Immature natural killer cell (primary cell): Measurements from ENCODE around the gene SPG11. TPM values are rescaled to one million over a fixed set of nuclear protein-coding genes. Genes with fewer than 3 reads are reported as not detected.
"Not testable (repeated sequence)": the region's sequence is repeated elsewhere in the genome, so short reads cannot be mapped to it uniquely, and the experiment has no call there.

Source experiments
- DNase-seq, 3 donors: peaks; one replicate each; pipeline ENCODE4 v3.0.0; 2022; ENCODE audit warnings: mixed read lengths in 1 of 3
- H3K27ac Mint-ChIP-seq, 6 donors: one replicate each; pipeline ENCODE4 v1.8.0; 2020; ENCODE audit warnings: mixed read lengths in 6 of 6, mild to moderate bottlenecking in 5 of 6, inconsistent platforms in 4 of 6, moderate library complexity in 3 of 6
- H3K27me3 Mint-ChIP-seq, 3 donors: one replicate each; pipeline ENCODE4 v1.8.0; 2020 to 2021; ENCODE audit warnings: low read depth in 3 of 3, mild to moderate bottlenecking in 3 of 3, mixed read lengths in 3 of 3, moderate library complexity in 3 of 3, inconsistent platforms in 1 of 3
- H3K36me3 Mint-ChIP-seq, 3 donors: one replicate each; pipeline ENCODE4 v1.8.0; 2020; ENCODE audit warnings: mixed read lengths in 3 of 3, inconsistent platforms in 2 of 3, mild to moderate bottlenecking in 2 of 3
- H3K4me1 Mint-ChIP-seq, 2 donors: one replicate each; pipeline ENCODE4 v1.8.0; 2020; ENCODE audit warnings: inconsistent platforms in 2 of 2, mild to moderate bottlenecking in 2 of 2, mixed read lengths in 2 of 2, moderate library complexity in 1 of 2
- H3K4me3 Mint-ChIP-seq, 5 donors: one replicate each; pipeline ENCODE4 v1.8.0; 2020; ENCODE audit warnings: mild to moderate bottlenecking in 5 of 5, mixed read lengths in 5 of 5, inconsistent platforms in 3 of 5, moderate library complexity in 3 of 5
- H3K9me3 Mint-ChIP-seq, 6 donors: one replicate each; pipeline ENCODE4 v1.8.0; 2020; ENCODE audit warnings: mild to moderate bottlenecking in 6 of 6, mixed read lengths in 6 of 6, inconsistent platforms in 4 of 6, moderate library complexity in 3 of 6
- polyA plus RNA-seq, 3 donors: library from polyadenylated mRNA; unstranded; fragments of 300-500 nt; fragmentation: Illumina TruSeq; gene quantifications; one replicate each; pipeline ENCODE4 v1.2.3, GENCODE V29; 2021

SPG11 gene
- polyA plus RNA-seq, 3 donors from 2014 or later, result 22.0 to 37.3 (median 26.1) TPM

- H3K36me3 Mint-ChIP-seq, result peaks cover 10 to 28% (median 11%) of the 10 kb centered on the region in 3 donors
- H3K4me3 Mint-ChIP-seq, result no peak overlapping the region
- peaks cover 15 to 32% of the 10 kb centered on the region in 2 donors for H3K4me1 Mint-ChIP-seq
- peaks cover 0 to 8% (median 2%) of the 10 kb centered on the region in 3 donors for H3K27me3 Mint-ChIP-seq
- no peak overlapping the region for H3K27ac Mint-ChIP-seq
- H3K9me3 Mint-ChIP-seq, result peaks cover 0 to 19% (median 10%) of the 10 kb centered on the region in 6 donors
- DNase-seq, result no peak
These were observed 35.2 kb upstream of the SPG11 start for GRCh38 chr15:44698641-44699040.

GRCh38 chr15:44697014-44697413, 33.6 kb upstream of the SPG11 start:
- H3K36me3 Mint-ChIP-seq, result peaks cover 1 to 21% (median 4%) of the 10 kb centered on the region in 3 donors
- DNase-seq, result no peak
- H3K27me3 Mint-ChIP-seq, result peaks cover 0 to 8% (median 2%) of the 10 kb centered on the region in 3 donors
- peaks cover 12 to 28% of the 10 kb centered on the region in 2 donors for H3K4me1 Mint-ChIP-seq
- H3K9me3 Mint-ChIP-seq, result peaks cover 0 to 7% (median 2%) of the 10 kb centered on the region in 6 donors
- peak overlapping the region in 5 of 6 donors; percentile 3 to 83 (median 56) for H3K27ac Mint-ChIP-seq
- no peak overlapping the region for H3K4me3 Mint-ChIP-seq

GRCh38 chr15:44695294-44695693, 31.8 kb upstream of the SPG11 start:
- H3K9me3 Mint-ChIP-seq, result no peaks in the 10 kb centered on the region
- H3K36me3 Mint-ChIP-seq, result peaks cover 0 to 12% (median 0%) of the 10 kb centered on the region in 3 donors
- DNase-seq, result no peak
- H3K4me3 Mint-ChIP-seq, result no peak overlapping the region
- peaks cover 0 to 5% (median 2%) of the 10 kb centered on the region in 3 donors for H3K27me3 Mint-ChIP-seq
- peak overlapping the region in 4 of 6 donors; percentile 21 to 56 (median 40) for H3K27ac Mint-ChIP-seq
- peaks cover 12 to 29% of the 10 kb centered on the region in 2 donors for H3K4me1 Mint-ChIP-seq

- DNase-seq, result no peak
- peaks cover 0 to 12% (median 0%) of the 10 kb centered on the region in 3 donors for H3K36me3 Mint-ChIP-seq
- H3K27me3 Mint-ChIP-seq, result peaks cover 0 to 5% (median 2%) of the 10 kb centered on the region in 3 donors
- peak overlapping the region in 4 of 6 donors; percentile 24 to 71 (median 40) for H3K27ac Mint-ChIP-seq
- peaks cover 0 to 1% (median under 1%) of the 10 kb centered on the region in 6 donors for H3K9me3 Mint-ChIP-seq
- H3K4me1 Mint-ChIP-seq, result peaks cover 15 to 33% of the 10 kb centered on the region in 2 donors
- no peak overlapping the region for H3K4me3 Mint-ChIP-seq
These were observed 31.0 kb upstream of the SPG11 start for GRCh38 chr15:44694416-44694815.

- peaks cover 25 to 45% of the 10 kb centered on the region in 2 donors for H3K4me1 Mint-ChIP-seq
- peaks cover 0 to 5% (median under 1%) of the 10 kb centered on the region in 3 donors for H3K27me3 Mint-ChIP-seq
- peak overlapping the region in 2 of 6 donors; percentile 43 to 58 for H3K27ac Mint-ChIP-seq
- DNase-seq, result no peak
- peaks cover 5 to 18% (median 16%) of the 10 kb centered on the region in 6 donors for H3K9me3 Mint-ChIP-seq
- H3K4me3 Mint-ChIP-seq, result no peak overlapping the region
- H3K36me3 Mint-ChIP-seq, result peaks cover 6 to 26% (median 10%) of the 10 kb centered on the region in 3 donors
These were observed 29.2 kb upstream of the SPG11 start for GRCh38 chr15:44692659-44693058.

GRCh38 chr15:44690245-44690644, 26.8 kb upstream of the SPG11 start:
- peaks cover 45 to 59% of the 10 kb centered on the region in 2 donors for H3K4me1 Mint-ChIP-seq
- H3K27ac Mint-ChIP-seq, result peak overlapping the region in 3 of 6 donors; percentile 56 to 67 (median 62)
- H3K9me3 Mint-ChIP-seq, result peaks cover 19 to 40% (median 33%) of the 10 kb centered on the region in 6 donors
- H3K36me3 Mint-ChIP-seq, result peaks cover 18 to 36% (median 21%) of the 10 kb centered on the region in 3 donors
- peak overlapping the region in 2 of 5 donors; percentile 38 for H3K4me3 Mint-ChIP-seq
- not testable (repeated sequence) for H3K27me3 Mint-ChIP-seq
- DNase-seq, result peak in 1 of 3 donors; percentile 28

- Mint-ChIP-seq H3K4me1 (peaks cover 50 to 64% of the 10 kb centered on the region in 2 donors), H3K27ac (peak overlapping the region in 2 of 6 donors; percentile 69 to 71), H3K4me3 (peak overlapping the region in 2 of 5 donors; percentile 42 to 61)
These were observed 25.9 kb upstream of the SPG11 start for GRCh38 chr15:44689318-44689717.

GRCh38 chr15:44682809-44683682, 19.6 kb upstream of the SPG11 start:
- peak overlapping the region; percentile 89 to 97 (median 96) for H3K27ac Mint-ChIP-seq
- H3K4me1 Mint-ChIP-seq, result peaks cover 90 to 100% of the 10 kb centered on the region in 2 donors
- DNase-seq, result peak; percentile 82 to 88 (median 86)
- peaks cover 32 to 58% (median 43%) of the 10 kb centered on the region in 6 donors for H3K9me3 Mint-ChIP-seq
- peaks cover 34 to 43% (median 35%) of the 10 kb centered on the region in 3 donors for H3K36me3 Mint-ChIP-seq
- H3K27me3 Mint-ChIP-seq, result peaks cover 11 to 18% (median 18%) of the 10 kb centered on the region in 3 donors
- peak overlapping the region; percentile 74 to 85 (median 78) for H3K4me3 Mint-ChIP-seq

More at GRCh38 chr15:44689318-44689717, 25.9 kb upstream of the SPG11 start:
- H3K27me3 Mint-ChIP-seq, DNase-seq: not testable (repeated sequence)
- Mint-ChIP-seq H3K36me3 (peaks cover 20 to 36% (median 25%) of the 10 kb centered on the region in 3 donors), H3K9me3 (peaks cover 22 to 49% (median 38%) of the 10 kb centered on the region in 6 donors)

- Mint-ChIP-seq H3K4me3 (peak overlapping the region; percentile 74 to 85 (median 78)), H3K27ac (peak overlapping the region; percentile 89 to 97 (median 96)), H3K27me3 (peaks cover 9 to 20% (median 18%) of the 10 kb centered on the region in 3 donors), H3K36me3 (peaks cover 27 to 38% (median 30%) of the 10 kb centered on the region in 3 donors), H3K4me1 (peaks cover 92 to 100% of the 10 kb centered on the region in 2 donors), H3K9me3 (peaks cover 25 to 50% (median 37%) of the 10 kb centered on the region in 6 donors)
- no peak for DNase-seq
These were observed 18.7 kb upstream of the SPG11 start for GRCh38 chr15:44682211-44682610.

GRCh38 chr15:44676676-44677075, 13.2 kb upstream of the SPG11 start:
- peak overlapping the region; percentile 89 to 99 (median 95) for H3K27ac Mint-ChIP-seq
- peaks cover 9 to 21% (median 9%) of the 10 kb centered on the region in 3 donors for H3K36me3 Mint-ChIP-seq
- DNase-seq, result peak; percentile 58 to 62 (median 60)
- peaks cover 0 to 9% (median 3%) of the 10 kb centered on the region in 6 donors for H3K9me3 Mint-ChIP-seq
- peaks cover 88 to 89% of the 10 kb centered on the region in 2 donors for H3K4me1 Mint-ChIP-seq
- H3K4me3 Mint-ChIP-seq, result peak overlapping the region; percentile 77 to 84 (median 82)
- peaks cover 2 to 9% (median 5%) of the 10 kb centered on the region in 3 donors for H3K27me3 Mint-ChIP-seq

- peak overlapping the region; percentile 89 to 99 (median 95) for H3K27ac Mint-ChIP-seq
- peak overlapping the region; percentile 77 to 84 (median 82) for H3K4me3 Mint-ChIP-seq
- DNase-seq, result no peak
- peaks cover 83 to 86% of the 10 kb centered on the region in 2 donors for H3K4me1 Mint-ChIP-seq
- H3K36me3 Mint-ChIP-seq, result peaks cover 3 to 18% (median 12%) of the 10 kb centered on the region in 3 donors
- peaks cover 0 to 9% (median under 1%) of the 10 kb centered on the region in 6 donors for H3K9me3 Mint-ChIP-seq
- H3K27me3 Mint-ChIP-seq, result peaks cover 2 to 9% (median 5%) of the 10 kb centered on the region in 3 donors
These were observed 12.4 kb upstream of the SPG11 start for GRCh38 chr15:44675911-44676310.

- peaks cover 66 to 69% of the 10 kb centered on the region in 2 donors for H3K4me1 Mint-ChIP-seq
- H3K27me3 Mint-ChIP-seq, result peaks cover 0 to 9% (median 2%) of the 10 kb centered on the region in 3 donors
- peaks cover 3 to 16% (median 9%) of the 10 kb centered on the region in 3 donors for H3K36me3 Mint-ChIP-seq
- DNase-seq, result no peak
- H3K27ac Mint-ChIP-seq, result peak overlapping the region in 5 of 6 donors; percentile 50 to 86 (median 64)
- peak overlapping the region in 3 of 5 donors; percentile 12 to 38 (median 17) for H3K4me3 Mint-ChIP-seq
- no peaks in the 10 kb centered on the region for H3K9me3 Mint-ChIP-seq
These were observed 10.2 kb upstream of the SPG11 start for GRCh38 chr15:44673639-44674038.
